GM23338 (cell line): ENCODE results near the gene SLC25A24. TPM values are rescaled to one million over a fixed set of nuclear protein-coding genes. Genes with fewer than 3 reads are reported as not detected.

Experiments
- ATAC-seq: fragments of 200-7000 bp; cut with Tn5 transposase; 3 replicates; pipeline ENCODE4 v1.9.1; 2020
- DNase-seq: peaks from one replicate; pipeline ENCODE4 v3.0.0-alpha.2; 2015; ENCODE audit warnings: low spot score
- H2AFZ ChIP-seq: fragments of 200-600 bp; sonication (generic); 2 replicates; pipeline ENCODE4 v1.8.0; 2016; ENCODE audit warnings: antibody characterized with exemption, mild to moderate bottlenecking, moderate library complexity
- H3F3A ChIP-seq: fragments of 200-600 bp; sonication (generic); replicated peaks from 2 replicates; pipeline ENCODE4 v1.8.0; 2017; ENCODE audit warnings: antibody characterized with exemption, mixed run types, low read depth
- H3K27ac ChIP-seq: fragments of 200-600 bp; sonication (generic); 2 replicates; pipeline ENCODE4 v1.6.1; 2016; ENCODE audit warnings: low read depth
- H3K27me3 ChIP-seq: fragments of 200-600 bp; sonication (generic); 2 replicates; pipeline ENCODE4 v1.8.0; 2016; ENCODE audit warnings: mild to moderate bottlenecking, mixed run types, moderate library complexity; ENCODE audit not compliant: insufficient read depth
- H3K36me3 ChIP-seq: fragments of 200-600 bp; sonication (generic); 2 replicates; pipeline ENCODE4 v1.8.0; 2016; ENCODE audit warnings: mild to moderate bottlenecking; ENCODE audit not compliant: insufficient read depth
- H3K4me1 ChIP-seq: fragments of 200-600 bp; sonication (generic); 2 replicates; pipeline ENCODE4 v1.8.0; 2016; ENCODE audit warnings: mild to moderate bottlenecking, moderate library complexity; ENCODE audit not compliant: insufficient read depth
- H3K4me2 ChIP-seq: fragments of 200-600 bp; sonication (generic); 2 replicates; pipeline ENCODE4 v1.7.1; 2017; ENCODE audit warnings: mixed run types
- H3K4me3 ChIP-seq: fragments of 200-600 bp; sonication (generic); 2 replicates; pipeline ENCODE4 v1.6.1; 2016; ENCODE audit warnings: mixed run types
- H3K79me2 ChIP-seq: fragments of 200-600 bp; sonication (generic); replicated peaks from 2 replicates; pipeline ENCODE4 v1.8.0; 2017; ENCODE audit warnings: mild to moderate bottlenecking; ENCODE audit not compliant: insufficient read depth
- H3K9me2 ChIP-seq: fragments of 200-600 bp; sonication (generic); 2 replicates; pipeline ENCODE4 v1.8.0; 2017; ENCODE audit not compliant: insufficient read depth
- H4K20me1 ChIP-seq: fragments of 200-600 bp; sonication (generic); replicated peaks from 2 replicates; pipeline ENCODE4 v1.8.0; 2017; ENCODE audit warnings: mild to moderate bottlenecking; ENCODE audit not compliant: insufficient read depth
- H3K27ac Mint-ChIP-seq: 2 replicates; pipeline ENCODE4 v1.8.0; 2020; ENCODE audit warnings: inconsistent platforms, mild to moderate bottlenecking, moderate library complexity, mixed read lengths
- H3K27me3 Mint-ChIP-seq: 3 replicates; pipeline ENCODE4 v1.8.0; 2022; ENCODE audit warnings: low read depth, mild to moderate bottlenecking, moderate library complexity, mixed read lengths, inconsistent platforms; ENCODE audit not compliant: insufficient read depth, poor library complexity
- H3K36me3 Mint-ChIP-seq: 3 replicates; pipeline ENCODE4 v1.8.0; 2021; ENCODE audit warnings: low read depth, mild to moderate bottlenecking, inconsistent platforms, moderate library complexity, mixed read lengths
- H3K4me1 Mint-ChIP-seq: 3 replicates; pipeline ENCODE4 v1.8.0; 2020; ENCODE audit warnings: mild to moderate bottlenecking, inconsistent platforms, mixed read lengths
- H3K4me3 Mint-ChIP-seq: 3 replicates; pipeline ENCODE4 v1.8.0; 2021; ENCODE audit warnings: moderate library complexity, mild to moderate bottlenecking, inconsistent platforms, mixed read lengths
- H3K9me3 Mint-ChIP-seq: 3 replicates; pipeline ENCODE4 v1.8.0; 2020; ENCODE audit warnings: moderate library complexity, mild to moderate bottlenecking, inconsistent platforms, mixed read lengths
- CTCF ChIP-seq, 2 experiments: fragments of 200-600 bp in 1 of 2; sonication (generic) in 1 of 2; conservative IDR thresholded peaks; 2 replicates each; pipeline versions ENCODE4 v1.5.1 to v1.6.1; 2016 to 2017; ENCODE audit warnings: antibody characterized with exemption in 2 of 2, low read depth in 2 of 2, mild to moderate bottlenecking in 2 of 2, moderate library complexity in 1 of 2
- EZH2phosphoT487 ChIP-seq: fragments of 200-600 bp; sonication (generic); IDR thresholded peaks from one replicate; pipeline ENCODE4 v1.8.1; 2018; ENCODE audit warnings: antibody characterized with exemption; ENCODE audit not compliant: unreplicated experiment
- ZNF462 ChIP-seq: fragments of 250-450 bp; sonication (Bioruptor Pico); IDR thresholded peaks from 2 replicates; pipeline ENCODE4 v1.5.0; 2020; ENCODE audit warnings: mild to moderate bottlenecking, moderate library complexity
- polyA plus RNA-seq: library from polyadenylated mRNA; unstranded; fragments of >200 nt; fragmentation: Nextera tagmentation; extraction: Ambion mirVana; gene quantifications from 2 replicates; pipeline ENCODE4 v1.2.1, GENCODE V29; 2016
- total RNA-seq: library from RNA; depleted of rRNA; stranded (reverse); fragments of >200 nt; shearing (Covaris generic); gene quantifications from 2 replicates; pipeline ENCODE4 v1.2.3, GENCODE V29; 2014

SLC25A24 gene
- total and polyA plus RNA-seq, 2 experiments from 2014 or later: 17.4 to 46.0 TPM

- DNase-seq (peak; percentile 87), ATAC-seq (peak; percentile 87)
- Histone ChIP-seq H4K20me1 (no peaks in the 10 kb centered on the region), H3F3A (no peaks in the 10 kb centered on the region), H3K9me2 (no peaks in the 10 kb centered on the region), H3K36me3 (no peaks in the 10 kb centered on the region), H3K79me2 (no peaks in the 10 kb centered on the region), H3K4me3 (no peak overlapping the region), H2AFZ (no peak overlapping the region), H3K27me3 (no peaks in the 10 kb centered on the region), H3K4me1 (no peaks in the 10 kb centered on the region), H3K27ac (no peak overlapping the region), H3K4me2 (no peak overlapping the region)
- Mint-ChIP-seq H3K36me3 (no peaks in the 10 kb centered on the region), H3K27me3 (peaks cover 8% of the 10 kb centered on the region), H3K9me3 (no peaks in the 10 kb centered on the region), H3K27ac (0 out of 2 replicates have a peak overlapping the region, but pooled peaks have one; percentile 47), H3K4me3 (no peak overlapping the region), H3K4me1 (peaks cover 13% of the 10 kb centered on the region)
- TF ChIP-seq ZNF462 (CRISPR knock-in tag) (no peak), CTCF (conservative IDR thresholded peaks at IDR 0.05; ENCODE audit: low read depth in 2 of 2) (peak; percentile 87 to 99), EZH2phosphoT487 (no peak)
Observed at GRCh38 chr1:108125312-108126138, 74.6 kb downstream of the SLC25A24 start.
